CD14-positive monocyte (primary cell): ENCODE data around the gene PTPN13. TPM values are rescaled to one million over a fixed set of nuclear protein-coding genes. Genes with fewer than 3 reads are reported as not detected.

Experiments
- DNase-seq, 3 donors: peaks; one replicate each; pipeline ENCODE4 v3.0.0-alpha.2; 2011 to 2022
- H2AFZ ChIP-seq: 2 replicates; pipeline ENCODE4 v1.6.0; 2012; ENCODE audit warnings: mild to moderate bottlenecking, low read depth, low read length, inconsistent platforms; ENCODE audit not compliant: insufficient read depth, poor library complexity, severe bottlenecking
- H3K27ac ChIP-seq, 2 donors: 1 replicate in 1 of 2; 2 replicates in 1 of 2; pipeline ENCODE4 v1.5.1; 2012 to 2013; ENCODE audit warnings: low read length in 2 of 2, control low read depth in 1 of 2, inconsistent platforms in 1 of 2, low read depth in 1 of 2, mild to moderate bottlenecking in 1 of 2
- H3K27me3 ChIP-seq, 2 donors: one replicate each; pipeline versions ENCODE4 v1.6.0 to v1.6.1; 2011 to 2013; ENCODE audit warnings: low read length in 2 of 2; ENCODE audit not compliant: control insufficient read depth in 2 of 2, insufficient read depth in 2 of 2
- H3K36me3 ChIP-seq, 2 donors: replicated peaks in 1 of 2; 1 replicate in 1 of 2; 2 replicates in 1 of 2; pipeline versions ENCODE4 v1.5.1 to v1.6.1; 2012 to 2013; ENCODE audit warnings: low read length in 2 of 2, control low read depth in 1 of 2, inconsistent platforms in 1 of 2, mild to moderate bottlenecking in 1 of 2; ENCODE audit not compliant: insufficient read depth in 2 of 2, control insufficient read depth in 1 of 2
- H3K4me1 ChIP-seq, 2 donors: 1 replicate in 1 of 2; 2 replicates in 1 of 2; pipeline versions ENCODE4 v1.5.1 to v1.6.1; 2012 to 2013; ENCODE audit warnings: low read length in 2 of 2, control low read depth in 1 of 2, inconsistent platforms in 1 of 2, mild to moderate bottlenecking in 1 of 2, moderate library complexity in 1 of 2; ENCODE audit not compliant: insufficient read depth in 2 of 2, control insufficient read depth in 1 of 2
- H3K4me2 ChIP-seq: replicated peaks from 2 replicates; pipeline ENCODE3; 2012; ENCODE audit warnings: low read length, moderate library complexity, mild to moderate bottlenecking; ENCODE audit not compliant: poor library complexity, severe bottlenecking; ENCODE audit errors: extremely low read depth
- H3K4me3 ChIP-seq, 3 experiments: fragments of 200-600 bp in 1 of 3; sonication (generic) in 1 of 3; replicated peaks in 1 of 3; 1 replicate in 2 of 3; 2 replicates in 1 of 3; pipeline ENCODE4 v1.5.1; 2011 to 2013; ENCODE audit warnings: low read length in 3 of 3, mild to moderate bottlenecking in 3 of 3, control low read depth in 2 of 3, low read depth in 2 of 3, inconsistent platforms in 1 of 3, moderate library complexity in 1 of 3
- H3K79me2 ChIP-seq: 2 replicates; pipeline ENCODE4 v1.6.0; 2012; ENCODE audit warnings: mild to moderate bottlenecking, control low read depth, inconsistent platforms, low read length, moderate library complexity; ENCODE audit not compliant: insufficient read depth
- H3K9ac ChIP-seq: 2 replicates; pipeline ENCODE4 v1.6.0; 2017; ENCODE audit warnings: low read length, mild to moderate bottlenecking; ENCODE audit not compliant: insufficient read depth, poor library complexity, severe bottlenecking
- H3K9me3 ChIP-seq, 2 donors: replicated peaks in 1 of 2; 1 replicate in 1 of 2; 2 replicates in 1 of 2; pipeline versions ENCODE4 v1.5.1 to v1.6.1; 2012 to 2013; ENCODE audit warnings: low read length in 2 of 2, control low read depth in 1 of 2; ENCODE audit not compliant: control insufficient read depth in 1 of 2, insufficient read depth in 1 of 2
- H4K20me1 ChIP-seq: 2 replicates; pipeline ENCODE4 v1.6.0; 2012; ENCODE audit warnings: mild to moderate bottlenecking, low read length, control low read depth, moderate library complexity; ENCODE audit not compliant: insufficient read depth
- H3K27ac Mint-ChIP-seq, 7 donors: one replicate each; pipeline ENCODE4 v1.8.0; 2020; ENCODE audit warnings: mild to moderate bottlenecking in 7 of 7, mixed read lengths in 7 of 7, moderate library complexity in 6 of 7, inconsistent platforms in 2 of 7
- H3K27me3 Mint-ChIP-seq, 3 donors: one replicate each; pipeline ENCODE4 v1.8.0; 2021 to 2022; ENCODE audit warnings: low read depth in 3 of 3, mild to moderate bottlenecking in 3 of 3, mixed read lengths in 3 of 3, moderate library complexity in 3 of 3, inconsistent platforms in 1 of 3
- H3K36me3 Mint-ChIP-seq, 2 donors: one replicate each; pipeline ENCODE4 v1.8.0; 2020; ENCODE audit warnings: mixed read lengths in 2 of 2, inconsistent platforms in 1 of 2, mild to moderate bottlenecking in 1 of 2
- H3K4me1 Mint-ChIP-seq: one replicate; pipeline ENCODE4 v1.8.0; 2020; ENCODE audit warnings: mild to moderate bottlenecking, mixed read lengths
- H3K4me3 Mint-ChIP-seq, 2 donors: one replicate each; pipeline ENCODE4 v1.8.0; 2020; ENCODE audit warnings: mild to moderate bottlenecking in 2 of 2, mixed read lengths in 2 of 2, moderate library complexity in 1 of 2
- H3K9me3 Mint-ChIP-seq, 7 donors: one replicate each; pipeline ENCODE4 v1.8.0; 2020 to 2022; ENCODE audit warnings: mixed read lengths in 7 of 7, mild to moderate bottlenecking in 6 of 7, moderate library complexity in 6 of 7, inconsistent platforms in 2 of 7
- CTCF ChIP-seq: fragments of 200-600 bp; IDR thresholded peaks from one replicate; pipeline ENCODE4 v1.8.0; 2022; ENCODE audit warnings: antibody characterized with exemption, mild to moderate bottlenecking
- WGBS: methylation state at CpG from one replicate; pipeline ENCODE4 v1.1.5; 2013; ENCODE audit warnings: missing lambda C conversion rate; ENCODE audit not compliant: insufficient coverage; 5-methylcytosine and 5-hydroxymethylcytosine counted together
- intact Hi-C, 2 donors: fragments of 100-400 bp; cut with micrococcal nuclease; formaldehyde crosslinking; loops; one replicate each; pipeline versions ENCODE4 v1.15.0 to v1.15.1; 2023
- polyA plus RNA-seq, 3 donors: library from polyadenylated mRNA; depleted of rRNA in 1 of 3; unstranded in 2 of 3; stranded (reverse) in 1 of 3; fragments of 300-500 nt in 2 of 3; fragments of >200 nt in 1 of 3; fragmentation: Illumina TruSeq in 2 of 3; gene quantifications; 1 replicate in 2 of 3; 2 replicates in 1 of 3; pipeline ENCODE4 v1.2.3, GENCODE V29; 2012 to 2021

Gene PTPN13
- polyA plus RNA-seq, 3 donors: 0.04 to 1.0 (median 0.35) TPM

GRCh38 chr4:86615501-86615900 lies 21.4 kb downstream of the PTPN13 start:
- intact Hi-C loops: no loop called here
- no CpG with 5 or more reads among the region's 1 CpG for WGBS

GRCh38 chr4:86619656-86620055 lies 25.5 kb downstream of the PTPN13 start:
- no peak for DNase-seq
- Histone ChIP-seq H3K4me1 (no peaks in the 10 kb centered on the region), H4K20me1 (no peaks in the 10 kb centered on the region), H3K27me3 (no peaks in the 10 kb centered on the region), H3K4me3 (no peak overlapping the region), H3K36me3 (no peaks in the 10 kb centered on the region), H3K79me2 (no peaks in the 10 kb centered on the region), H3K4me2 (no peak overlapping the region), H2AFZ (no peak overlapping the region), H3K9ac (no peak overlapping the region), H3K9me3 (no peaks in the 10 kb centered on the region), H3K27ac (no peak overlapping the region)
- Mint-ChIP-seq H3K9me3 (peaks cover 0 to 6% (median 3%) of the 10 kb centered on the region in 7 donors), H3K36me3 (no peaks in the 10 kb centered on the region), H3K4me3 (no peak overlapping the region), H3K4me1 (no peaks in the 10 kb centered on the region), H3K27ac (no peak overlapping the region), H3K27me3 (no peaks in the 10 kb centered on the region)
- intact Hi-C loops: no loop called here
- TF ChIP-seq CTCF: no peak

More at GRCh38 chr4:86615501-86615900, 21.4 kb downstream of the PTPN13 start:
- Mint-ChIP-seq H3K9me3 (peaks cover 0 to 6% (median 3%) of the 10 kb centered on the region in 7 donors), H3K27me3 (peaks cover 0 to 2% (median 0%) of the 10 kb centered on the region in 3 donors), H3K36me3 (no peaks in the 10 kb centered on the region), H3K4me1 (no peaks in the 10 kb centered on the region), H3K4me3 (no peak overlapping the region), H3K27ac (no peak overlapping the region)
- H3K4me2 ChIP-seq: no peak overlapping the region
- no peak overlapping the region for H3K27ac ChIP-seq
- TF ChIP-seq CTCF: no peak
- no peak overlapping the region for H3K4me3 ChIP-seq
- H4K20me1 ChIP-seq: no peaks in the 10 kb centered on the region
- no peaks in the 10 kb centered on the region for H3K4me1 ChIP-seq
- no peaks in the 10 kb centered on the region for H3K9me3 ChIP-seq
- H3K79me2 ChIP-seq: no peaks in the 10 kb centered on the region
- no peak overlapping the region for H2AFZ ChIP-seq
- no peaks in the 10 kb centered on the region for H3K27me3 ChIP-seq
- no peak for DNase-seq
- H3K9ac ChIP-seq: no peak overlapping the region
- no peaks in the 10 kb centered on the region for H3K36me3 ChIP-seq
